Smooth muscle cell of the coronary artery (primary cell): ENCODE data around the gene LPAR1. TPM values are rescaled to one million over a fixed set of nuclear protein-coding genes. Genes with fewer than 3 reads are reported as not detected.

Source experiments
- total RNA-seq: library from RNA; depleted of rRNA; stranded (reverse); fragments of >200 nt; gene quantifications from 2 replicates; pipeline ENCODE4 v1.2.3, GENCODE V29; 2014; ENCODE audit warnings: low replicate concordance

LPAR1 gene
- 26.2 and 105 TPM in 2 replicates for total RNA-seq

DNA sequence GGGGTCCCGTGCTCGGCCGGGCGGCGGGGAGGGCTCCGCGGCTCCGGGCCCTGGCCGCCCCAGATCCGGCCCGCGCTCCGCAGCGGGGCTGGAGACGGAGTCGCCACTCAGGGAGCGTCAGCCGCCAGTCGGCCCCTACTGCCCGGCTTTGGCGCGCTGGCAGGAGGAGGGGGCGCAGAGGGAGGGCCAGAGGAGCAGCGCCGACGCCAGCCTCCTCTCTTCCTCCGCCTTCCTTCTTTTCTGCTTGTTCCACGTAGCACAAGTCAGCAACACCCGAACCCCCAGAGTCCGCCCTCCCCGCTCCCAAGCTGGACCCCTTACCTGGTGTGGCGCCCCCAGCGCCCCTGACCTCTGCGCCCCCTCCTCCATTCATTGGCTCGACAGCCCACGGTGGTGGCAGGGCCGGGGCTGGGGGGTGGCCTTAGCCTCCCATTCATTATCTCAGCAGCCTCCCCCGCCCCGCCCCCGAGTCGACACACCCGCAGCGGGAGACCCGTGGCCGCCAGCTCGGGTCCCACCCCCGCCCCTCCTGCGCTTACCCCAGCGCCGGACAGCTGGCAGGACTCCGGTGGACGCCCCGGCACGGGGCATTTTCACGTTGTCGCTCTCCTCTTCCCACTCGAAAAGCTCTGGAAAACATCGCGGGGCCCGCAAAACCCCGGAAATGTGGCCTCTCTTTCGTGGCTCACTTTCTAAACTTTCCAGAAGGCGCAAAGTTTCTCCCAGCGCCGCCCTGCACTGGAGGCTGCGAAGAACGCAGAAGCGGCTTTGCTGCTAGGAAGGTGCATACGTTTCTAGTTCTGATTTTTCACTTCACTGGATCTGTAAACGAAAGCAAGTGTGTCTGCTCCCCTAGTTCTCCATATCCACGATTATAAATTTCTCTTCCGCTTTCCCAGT, at the start of gene LPAR1:
TSS of gene LPAR1 (minus strand) at position 140 of the 900 bp plus-strand sequence. CDS start 66,353 bp downstream, outside the sequence.

